GM18508 (cell line): ENCODE data around the gene CTNNA2.

Experiments used
- ATAC-seq: cut with Tn5 transposase; IDR thresholded peaks from one replicate; pipeline ENCODE4 v1.9.1; 2021; ENCODE audit warnings: moderate number of reproducible peaks; ENCODE audit not compliant: insufficient read depth, unreplicated experiment

CTNNA2 gene

GRCh38 chr2:80338794-80339193, 825.9 kb downstream of the CTNNA2 start:
- no peak for ATAC-seq

DNA sequence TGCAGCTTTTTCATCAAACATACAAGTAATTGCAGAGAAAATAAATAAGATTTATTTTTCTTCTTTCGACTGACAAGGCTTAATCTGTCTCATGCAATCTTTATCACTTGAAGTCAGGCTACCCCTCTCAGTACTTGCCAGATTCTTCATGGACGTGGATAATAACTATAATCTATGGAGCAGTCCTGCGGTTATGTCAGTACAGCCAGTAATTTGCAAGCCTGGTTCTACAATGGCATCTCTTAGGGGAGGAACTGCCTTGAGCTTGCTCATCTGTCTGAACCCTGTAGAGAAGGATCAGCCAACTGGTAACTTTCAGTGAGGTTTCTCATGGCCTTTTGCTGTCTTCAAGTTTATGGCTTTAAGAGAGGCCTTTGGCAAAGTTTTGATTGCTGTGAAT, 827.2 kb downstream of the CTNNA2 start:
- ATAC-seq: no peak

DNA sequence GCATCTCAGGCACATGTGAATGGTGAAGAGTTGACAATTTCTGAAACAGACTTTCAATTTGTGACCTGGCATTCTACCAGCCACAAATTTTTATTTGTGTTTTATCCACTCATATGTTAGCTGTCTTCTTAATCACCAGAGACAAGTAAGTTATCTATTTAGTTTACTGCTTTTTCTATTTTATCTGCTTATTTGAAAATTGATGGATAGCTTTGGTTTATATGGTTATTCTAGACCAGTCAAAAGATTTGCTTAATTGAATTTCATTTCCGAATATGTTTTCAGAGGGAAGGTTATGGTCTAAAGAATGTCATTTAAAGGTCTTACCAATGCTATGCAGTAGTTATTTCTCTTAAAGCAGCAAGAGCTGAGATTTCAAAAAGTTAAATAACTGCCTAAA, 835.2 kb downstream of the CTNNA2 start:
- no peak for ATAC-seq

GRCh38 chr2:80348953-80349352, 836.1 kb downstream of the CTNNA2 start:
- ATAC-seq: no peak

- no peak for ATAC-seq
These were observed 838.4 kb downstream of the CTNNA2 start for GRCh38 chr2:80351231-80351630.

DNA sequence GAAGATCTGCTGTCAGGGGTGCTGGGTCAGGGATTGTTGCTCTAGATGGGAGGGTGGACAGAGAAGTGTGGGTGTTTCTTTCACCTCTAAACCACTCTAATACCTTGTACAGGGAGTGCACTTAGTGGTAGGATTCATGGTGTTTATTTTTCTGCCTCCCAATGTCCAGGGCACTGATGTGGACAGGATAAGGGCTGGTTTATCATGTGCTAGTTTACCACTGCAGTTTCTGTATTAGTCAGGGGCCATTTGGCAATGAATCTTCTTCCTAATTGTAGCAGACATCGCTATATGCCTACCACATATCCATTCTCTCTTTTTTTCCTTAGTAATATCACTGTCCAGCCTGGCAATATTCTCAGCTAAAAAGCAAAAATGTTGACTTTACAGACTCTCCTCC, 842.0 kb downstream of the CTNNA2 start:
- no peak for ATAC-seq

DNA sequence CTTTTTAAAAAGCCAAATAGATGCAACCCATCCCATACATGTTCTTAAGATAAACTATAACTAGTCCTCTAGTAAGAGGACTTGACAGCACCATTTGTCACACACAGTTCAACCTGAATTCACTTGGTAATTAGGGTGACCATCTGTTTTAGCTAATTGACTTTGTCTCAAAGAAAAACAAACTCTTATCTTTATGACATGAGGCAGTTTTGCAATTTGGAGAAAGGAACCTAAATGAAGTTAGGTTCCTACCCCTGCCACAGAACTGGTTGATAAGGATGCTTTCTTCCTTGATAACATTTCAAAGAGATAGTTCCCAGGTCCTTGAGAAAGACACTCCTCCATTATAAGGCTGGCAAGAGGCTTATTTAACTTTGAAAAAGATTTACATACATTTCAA, 849.1 kb downstream of the CTNNA2 start:
- ATAC-seq: no peak

- ATAC-seq: no peak
These were observed 850.5 kb downstream of the CTNNA2 start for GRCh38 chr2:80363330-80363729.

GRCh38 chr2:80363791-80364349, 851.0 kb downstream of the CTNNA2 start:
- ATAC-seq: no peak

DNA sequence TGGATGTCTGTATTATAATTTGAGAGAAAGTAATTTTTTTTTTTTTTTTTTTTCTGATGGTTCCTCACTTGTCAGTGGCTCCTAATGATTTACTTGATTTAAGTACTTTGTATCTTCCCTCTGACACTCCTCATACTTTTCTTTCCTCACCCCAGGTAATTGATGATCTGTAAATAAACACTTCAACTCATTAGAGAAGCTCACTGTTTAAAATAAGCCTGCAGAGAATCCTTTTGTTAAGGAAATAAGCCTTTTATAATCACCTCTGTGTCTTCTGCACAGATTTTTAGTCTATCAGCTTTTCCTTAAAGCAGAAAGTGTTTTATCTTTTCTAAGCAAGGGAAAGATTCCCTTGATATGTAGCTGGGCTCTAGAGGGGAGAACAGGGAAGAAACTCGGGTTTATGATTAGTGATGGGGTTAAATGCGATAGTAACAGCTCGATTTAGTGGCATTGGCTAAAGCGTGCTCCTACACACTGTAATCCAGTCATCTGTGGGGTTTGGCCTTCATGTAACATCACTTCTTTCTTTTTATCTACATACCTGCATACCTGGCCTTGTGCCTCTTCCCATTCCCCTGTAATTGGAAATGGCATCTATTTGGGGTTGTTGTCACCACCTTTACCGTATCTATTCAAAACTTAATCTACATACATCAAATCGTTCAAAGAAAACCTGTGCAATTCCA, 851.8 kb downstream of the CTNNA2 start:
- no peak for ATAC-seq

GRCh38 chr2:80365762-80366161, 852.9 kb downstream of the CTNNA2 start:
- no peak for ATAC-seq

DNA sequence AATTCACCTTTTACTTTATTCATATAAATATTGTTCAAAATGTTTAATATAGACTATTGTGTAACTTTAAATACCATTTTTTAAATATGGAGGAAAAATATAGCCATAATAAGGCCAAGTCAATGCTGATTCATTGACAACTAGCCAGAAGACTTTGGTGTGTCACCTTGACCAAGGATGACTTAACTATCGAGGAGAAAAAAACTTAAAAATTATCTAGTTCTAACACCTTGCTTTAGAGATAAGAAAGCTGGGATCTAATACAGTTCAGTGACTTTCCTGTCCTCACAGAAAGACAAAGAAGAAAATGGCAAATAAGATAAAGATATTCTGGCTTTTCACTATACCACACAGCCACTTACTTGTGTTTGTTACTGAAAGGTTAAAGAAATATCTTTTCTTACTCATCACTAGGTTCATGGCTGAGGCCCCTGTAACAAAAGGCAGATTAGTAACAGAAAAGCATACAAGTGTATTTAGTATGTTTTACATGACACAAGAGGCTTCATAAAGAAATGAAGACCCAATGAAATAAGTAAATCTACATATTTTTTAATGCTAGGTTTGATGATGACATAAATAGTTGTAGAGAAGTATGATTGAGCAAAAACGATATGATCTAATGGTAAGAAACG, 857.6 kb downstream of the CTNNA2 start:
- ATAC-seq: no peak

- ATAC-seq: no peak
These were observed 861.3 kb downstream of the CTNNA2 start for GRCh38 chr2:80374105-80374504.

DNA sequence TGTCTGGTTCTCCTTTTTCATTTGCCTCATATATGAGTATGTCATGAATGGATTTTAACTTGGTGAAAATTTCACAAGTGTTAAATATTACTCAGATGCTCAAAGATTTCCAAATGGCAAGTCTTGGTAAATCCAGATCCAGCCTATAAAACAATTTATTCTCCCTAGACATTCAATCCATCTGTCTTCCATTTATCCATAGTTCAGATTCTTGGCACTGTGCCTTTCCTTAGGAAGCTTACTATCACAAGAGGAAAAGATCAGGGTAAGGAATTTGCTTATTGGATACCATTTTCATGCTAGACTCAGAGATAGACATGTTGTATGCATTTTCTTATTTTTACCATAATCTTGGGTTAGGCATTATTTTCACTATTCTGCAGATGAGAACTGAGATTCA, 864.2 kb downstream of the CTNNA2 start:
- ATAC-seq: no peak

GRCh38 chr2:80380736-80381135, 867.9 kb downstream of the CTNNA2 start:
- ATAC-seq: no peak

DNA sequence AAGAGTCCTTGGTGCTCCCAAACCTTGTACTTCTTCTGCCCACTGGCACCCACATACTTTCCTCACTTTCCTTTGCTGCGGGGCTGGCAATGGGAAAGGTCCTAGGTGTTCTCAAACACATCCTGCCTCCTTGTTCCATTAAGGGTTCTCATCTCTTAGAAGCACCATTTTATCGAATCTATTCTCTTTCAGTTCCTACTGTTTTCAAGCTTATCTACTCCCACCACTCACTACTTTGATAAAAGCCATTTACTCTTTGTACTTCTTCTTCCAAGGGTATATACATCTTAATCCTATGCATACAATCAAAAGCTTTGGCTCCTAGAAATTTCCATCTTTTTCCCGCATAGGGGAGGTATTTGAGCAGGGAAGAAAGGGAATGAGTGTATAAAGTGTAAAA, 868.8 kb downstream of the CTNNA2 start:
- ATAC-seq: no peak

DNA sequence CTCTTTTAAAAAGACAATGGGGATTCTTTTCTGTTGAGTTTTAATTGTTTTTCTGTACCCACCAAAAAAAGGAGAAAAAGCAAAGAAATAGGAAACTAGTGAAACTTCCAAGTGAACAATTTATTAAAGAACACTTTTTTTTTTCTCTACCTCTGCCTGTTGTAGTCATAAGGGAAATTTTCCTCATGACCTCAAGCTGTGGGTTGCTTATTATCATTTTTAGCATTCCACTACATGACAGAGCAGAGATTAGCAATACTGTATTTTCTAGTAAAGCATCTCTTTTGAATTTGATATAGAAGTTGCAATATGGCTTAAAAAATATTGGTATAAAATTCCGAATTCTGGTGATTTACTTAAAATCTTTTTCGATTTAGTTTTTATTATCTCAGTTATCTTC, 879.6 kb downstream of the CTNNA2 start:
- ATAC-seq: no peak

DNA sequence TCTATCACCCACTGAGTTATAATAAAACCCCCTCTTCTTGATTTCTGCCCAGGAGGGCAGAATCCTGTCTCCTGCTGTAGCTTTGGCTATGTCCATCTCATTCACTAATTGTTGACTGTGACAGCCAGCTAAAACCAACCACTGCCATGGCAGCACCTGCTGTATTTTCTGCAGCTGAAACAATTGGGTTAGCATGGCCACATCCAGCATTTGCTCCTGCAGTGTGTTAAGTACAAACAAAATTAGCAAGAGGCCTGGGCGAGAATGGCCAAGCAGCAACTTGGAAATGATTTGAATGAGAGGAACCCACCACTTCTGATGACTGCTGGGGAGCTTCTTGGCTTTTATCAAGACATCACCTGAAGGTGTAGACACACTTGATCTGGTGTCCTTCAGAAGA, 881.1 kb downstream of the CTNNA2 start:
- ATAC-seq: no peak

- ATAC-seq: no peak
These were observed 882.4 kb downstream of the CTNNA2 start for GRCh38 chr2:80395251-80395650.

DNA sequence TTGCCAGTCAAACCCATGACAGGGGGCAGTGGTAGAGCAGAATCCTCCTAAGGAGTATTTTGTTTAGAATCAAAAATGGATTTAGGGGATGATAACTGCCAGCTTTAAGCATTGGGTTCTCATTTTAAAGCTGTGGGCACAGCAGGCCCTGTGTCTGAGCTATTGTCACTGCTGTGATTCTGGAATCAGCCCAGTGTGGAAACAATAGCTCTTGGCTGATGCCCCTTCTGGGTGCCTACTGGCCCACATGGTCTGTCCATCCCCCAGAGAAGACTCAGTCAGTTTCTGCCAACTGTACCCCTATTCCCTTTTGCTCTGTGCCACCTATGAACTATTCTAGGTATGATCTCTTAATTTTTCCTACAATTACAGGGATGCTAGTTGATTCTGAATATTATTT, 883.4 kb downstream of the CTNNA2 start:
- no peak for ATAC-seq

DNA sequence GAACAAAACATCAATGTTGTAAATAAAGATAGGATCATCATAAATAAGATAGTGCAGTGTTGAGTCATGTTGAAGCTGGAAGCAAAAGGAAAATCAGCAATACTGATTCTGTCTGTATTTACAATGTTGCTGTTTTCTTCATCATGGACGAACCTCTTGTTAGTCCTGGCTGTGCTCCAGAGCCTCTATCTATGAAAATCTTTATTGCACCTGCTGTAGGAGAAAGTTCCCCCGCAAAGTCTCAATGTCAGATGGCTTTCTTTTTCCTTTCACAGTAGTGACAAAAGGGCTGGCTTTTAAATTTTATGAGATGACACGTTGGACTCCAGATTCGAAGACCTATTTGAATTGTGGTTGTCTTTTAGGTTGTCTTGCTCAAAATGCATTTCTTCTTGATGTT, 890.2 kb downstream of the CTNNA2 start:
- no peak for ATAC-seq

- no peak for ATAC-seq
These were observed 894.5 kb downstream of the CTNNA2 start for GRCh38 chr2:80407377-80407776.
